ENCODE data around the gene IRAK2.

Gene IRAK2

GRCh38 chr3:10215578-10216368 lies 51.1 kb downstream of the IRAK2 start:
- H3K4me3 ChIP-seq (ENCODE audit: low read length): no peak overlapping the region
- peaks cover 32% of the 10 kb centered on the region for H3K36me3 ChIP-seq (ENCODE audit: control insufficient read depth, insufficient read depth, low read length, severe bottlenecking)

GRCh38 chr3:10217359-10217758 lies 52.6 kb downstream of the IRAK2 start:
- Histone ChIP-seq H3K9me3 (ENCODE audit: control insufficient read depth, low read length) (no peaks in the 10 kb centered on the region), H3K9ac (ENCODE audit: low read length) (no peak overlapping the region), H3K36me3 (ENCODE audit: control insufficient read depth, insufficient read depth, low read length, severe bottlenecking) (peaks cover 32% of the 10 kb centered on the region), H3K4me3 (ENCODE audit: low read length) (no peak overlapping the region), H3K27me3 (replicated peaks; ENCODE audit: control insufficient read depth, insufficient read depth, low read length) (no peaks in the 10 kb centered on the region), H3K4me1 (ENCODE audit: control insufficient read depth, insufficient read depth, low read length) (peaks cover 8% of the 10 kb centered on the region)
- no peak for DNase-seq (ENCODE audit: low read depth)

More at GRCh38 chr3:10215578-10216368, 51.1 kb downstream of the IRAK2 start:
- no peak for DNase-seq (ENCODE audit: low read depth)
- H3K9ac ChIP-seq (ENCODE audit: low read length): no peak overlapping the region
- H3K4me1 ChIP-seq (ENCODE audit: control insufficient read depth, insufficient read depth, low read length): no peaks in the 10 kb centered on the region
- H3K9me3 ChIP-seq (ENCODE audit: control insufficient read depth, low read length): no peaks in the 10 kb centered on the region
- H3K27me3 ChIP-seq (replicated peaks; ENCODE audit: control insufficient read depth, insufficient read depth, low read length): no peaks in the 10 kb centered on the region

DNA sequence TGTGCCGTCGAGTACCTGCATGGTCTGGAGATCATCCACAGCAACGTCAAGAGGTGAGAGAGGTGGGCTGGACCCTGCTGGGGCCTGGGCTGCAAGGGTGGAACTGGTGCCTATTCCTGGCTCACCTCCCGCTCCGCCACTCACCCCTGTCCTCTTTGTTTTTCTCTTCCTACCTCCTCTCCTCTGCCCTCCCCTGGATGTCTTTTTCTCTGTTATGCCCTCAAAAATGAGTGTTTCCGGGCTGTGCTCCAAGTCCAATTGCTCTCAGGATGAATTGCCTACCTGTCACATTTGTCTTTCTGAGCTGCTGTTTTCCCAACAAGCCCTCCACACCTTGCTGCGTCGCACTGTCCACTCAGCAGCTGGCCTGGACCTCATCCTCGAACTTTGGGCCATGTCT lies 55.0 kb downstream of the IRAK2 start:
- Histone ChIP-seq H3K4me3 (ENCODE audit: low read length) (no peak overlapping the region), H3K9ac (ENCODE audit: low read length) (no peak overlapping the region), H3K36me3 (ENCODE audit: control insufficient read depth, insufficient read depth, low read length, severe bottlenecking) (peaks cover 26% of the 10 kb centered on the region), H3K27me3 (replicated peaks; ENCODE audit: control insufficient read depth, insufficient read depth, low read length) (no peaks in the 10 kb centered on the region), H3K4me1 (ENCODE audit: control insufficient read depth, insufficient read depth, low read length) (peaks cover 13% of the 10 kb centered on the region), H3K9me3 (ENCODE audit: control insufficient read depth, low read length) (no peaks in the 10 kb centered on the region)
- no peak for DNase-seq (ENCODE audit: low read depth)

DNA sequence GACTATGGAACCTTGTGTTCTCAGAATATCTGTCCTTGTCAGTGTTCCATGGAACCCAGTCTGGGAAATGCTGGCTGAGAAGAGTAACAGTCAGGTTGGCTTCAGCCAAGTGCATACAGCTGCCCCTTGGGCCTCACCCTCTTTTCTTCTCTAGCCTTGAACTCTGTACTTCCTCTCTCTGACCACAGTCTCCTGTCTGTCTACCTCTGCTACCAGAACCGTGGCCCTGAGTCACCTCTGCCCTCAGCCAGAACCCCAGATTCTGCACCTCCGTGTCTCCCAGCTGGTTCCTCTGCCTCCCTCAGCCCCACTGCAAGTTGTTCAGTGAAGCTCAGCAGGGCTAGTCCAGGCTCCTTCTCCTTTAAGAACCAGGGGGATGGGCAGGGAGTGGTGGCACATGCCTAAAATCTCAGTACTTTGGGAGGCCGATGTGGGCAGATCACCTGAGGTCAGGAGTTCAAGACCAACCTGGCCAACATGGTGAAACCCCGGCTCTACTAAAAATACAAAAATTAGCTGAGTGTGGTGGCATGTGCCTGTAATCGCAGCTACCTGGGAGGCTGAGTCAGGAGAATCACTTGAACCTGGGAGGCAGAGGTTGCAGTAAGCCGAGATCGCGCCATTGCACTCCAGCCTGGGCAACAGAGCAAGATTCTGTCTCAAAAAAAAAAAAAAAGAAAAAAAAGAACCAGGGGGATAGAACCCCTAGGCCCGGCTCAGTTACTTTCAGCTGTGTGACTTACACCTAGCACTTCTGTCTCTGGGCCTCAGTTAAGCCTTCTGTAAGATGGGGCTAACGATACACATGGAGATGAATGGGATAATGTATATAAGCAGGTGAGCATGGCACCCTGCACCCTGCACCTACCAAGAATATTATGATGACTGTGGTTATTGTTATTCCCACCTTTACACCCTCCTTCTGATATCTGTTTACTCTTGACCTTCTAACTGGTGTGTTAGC lies 59.2 kb downstream of the IRAK2 start:
- Histone ChIP-seq H3K36me3 (ENCODE audit: control insufficient read depth, insufficient read depth, low read length, severe bottlenecking) (peaks cover 20% of the 10 kb centered on the region), H3K27me3 (replicated peaks; ENCODE audit: control insufficient read depth, insufficient read depth, low read length) (no peaks in the 10 kb centered on the region), H3K4me1 (ENCODE audit: control insufficient read depth, insufficient read depth, low read length) (peaks cover 13% of the 10 kb centered on the region), H3K4me3 (ENCODE audit: low read length) (no peak overlapping the region), H3K9ac (ENCODE audit: low read length) (no peak overlapping the region), H3K9me3 (ENCODE audit: control insufficient read depth, low read length) (no peaks in the 10 kb centered on the region)
- DNase-seq (ENCODE audit: low read depth): no peak

DNA sequence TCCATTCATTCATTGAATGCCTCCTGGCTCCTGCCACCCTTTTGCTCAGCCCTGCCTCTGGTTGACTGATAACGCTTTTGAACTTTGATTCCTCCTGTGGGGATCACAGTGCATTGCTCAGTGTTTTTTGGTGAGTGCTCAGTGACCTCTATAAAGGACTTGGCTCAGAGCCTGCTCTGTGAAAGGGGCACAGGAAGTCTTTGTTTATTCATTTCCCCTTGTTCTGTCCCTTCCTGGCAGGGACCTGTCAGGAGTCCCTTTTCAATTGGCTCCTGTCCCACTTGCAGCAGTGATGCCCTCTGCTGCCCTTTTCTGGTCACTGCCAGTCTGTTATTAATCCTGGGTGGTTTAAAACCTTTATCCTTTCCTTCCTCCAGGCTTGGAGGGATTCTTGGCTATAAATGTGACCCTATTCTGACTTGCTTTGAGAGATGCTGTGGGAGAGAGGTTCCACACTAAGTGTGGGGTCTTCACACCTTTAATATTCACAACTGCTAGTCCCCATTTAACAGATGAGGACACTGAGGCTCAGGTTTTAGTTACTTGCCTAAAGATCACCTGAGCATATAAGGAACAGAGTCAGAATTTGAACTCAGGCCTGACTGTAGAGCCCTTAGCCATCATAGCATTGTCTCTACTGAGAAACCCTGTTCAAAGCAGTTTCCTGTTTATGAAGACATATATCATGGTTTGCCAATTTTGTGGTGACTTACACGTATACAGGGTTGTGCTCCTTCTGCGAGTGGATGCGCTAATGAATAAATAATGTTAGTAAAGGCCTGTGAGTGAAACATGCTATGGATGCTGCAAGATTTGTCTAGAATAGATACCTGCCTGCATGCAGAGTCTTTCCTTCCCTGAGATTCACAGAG lies 60.3 kb downstream of the IRAK2 start:
- DNase-seq (ENCODE audit: low read depth): peak; percentile 82
- peaks cover 13% of the 10 kb centered on the region for H3K4me1 ChIP-seq (ENCODE audit: control insufficient read depth, insufficient read depth, low read length)
- H3K36me3 ChIP-seq (ENCODE audit: control insufficient read depth, insufficient read depth, low read length, severe bottlenecking): peaks cover 21% of the 10 kb centered on the region
- no peaks in the 10 kb centered on the region for H3K27me3 ChIP-seq (replicated peaks; ENCODE audit: control insufficient read depth, insufficient read depth, low read length)
- no peaks in the 10 kb centered on the region for H3K9me3 ChIP-seq (ENCODE audit: control insufficient read depth, low read length)
- no peak overlapping the region for H3K4me3 ChIP-seq (ENCODE audit: low read length)
- peak overlapping the region; percentile 21 for H3K9ac ChIP-seq (ENCODE audit: low read length)

DNA sequence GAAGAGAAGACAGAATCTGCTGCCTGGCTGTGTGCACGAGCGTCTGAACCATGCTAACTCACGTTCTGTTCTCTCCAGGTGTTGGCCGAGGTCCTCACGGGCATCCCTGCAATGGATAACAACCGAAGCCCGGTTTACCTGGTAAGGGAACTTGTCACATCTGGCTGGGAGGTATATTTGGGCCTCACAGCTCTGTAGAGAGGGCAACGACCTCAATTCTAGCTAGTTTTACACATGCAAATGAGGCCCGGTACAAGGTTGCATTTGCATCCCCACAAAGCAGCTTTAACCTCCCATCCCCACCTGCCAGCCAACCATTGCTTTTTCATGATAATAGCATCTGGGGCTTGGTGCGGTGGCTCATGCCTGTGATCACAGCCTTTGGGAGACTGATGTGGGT lies 61.6 kb downstream of the IRAK2 start:
- DNase-seq (ENCODE audit: low read depth): no peak
- Histone ChIP-seq H3K36me3 (ENCODE audit: control insufficient read depth, insufficient read depth, low read length, severe bottlenecking) (peaks cover 19% of the 10 kb centered on the region), H3K4me1 (ENCODE audit: control insufficient read depth, insufficient read depth, low read length) (peaks cover 13% of the 10 kb centered on the region), H3K9ac (ENCODE audit: low read length) (no peak overlapping the region), H3K9me3 (ENCODE audit: control insufficient read depth, low read length) (no peaks in the 10 kb centered on the region), H3K27me3 (replicated peaks; ENCODE audit: control insufficient read depth, insufficient read depth, low read length) (no peaks in the 10 kb centered on the region), H3K4me3 (ENCODE audit: low read length) (no peak overlapping the region)

DNA sequence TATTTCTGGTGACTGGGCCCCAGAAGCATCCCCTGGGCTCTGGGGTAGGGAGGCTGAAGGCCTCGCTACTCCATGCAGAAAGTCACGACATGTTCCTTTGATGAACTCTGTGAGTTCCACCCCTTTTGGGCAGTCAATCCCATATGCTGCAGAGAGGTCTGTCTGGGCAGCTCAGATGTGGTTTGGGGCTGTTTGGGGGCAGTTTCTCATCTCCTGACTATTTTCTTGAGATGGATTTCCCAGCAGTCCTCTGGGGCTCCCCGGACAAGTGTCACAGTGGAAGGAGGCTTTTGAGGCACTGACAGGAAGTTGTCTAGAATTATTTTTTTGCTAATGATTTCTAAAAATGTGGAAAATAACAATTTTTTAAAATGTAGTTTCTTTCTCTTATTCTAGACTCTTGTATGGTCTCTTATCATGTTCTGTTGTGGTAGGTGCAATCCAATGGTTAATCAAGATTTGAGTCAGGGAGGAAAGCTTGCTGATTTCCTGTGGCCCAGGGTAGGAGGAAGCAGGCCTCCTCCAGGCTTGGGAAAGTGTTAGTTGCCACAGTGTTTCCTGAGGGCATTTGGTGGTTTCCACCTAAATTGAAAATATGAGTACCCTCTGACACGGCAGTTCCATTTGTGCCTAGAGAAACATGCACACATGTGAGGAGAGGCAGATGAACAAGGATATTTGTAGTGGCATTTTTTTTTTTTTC lies 63.7 kb downstream of the IRAK2 start:
- Histone ChIP-seq H3K9me3 (ENCODE audit: control insufficient read depth, low read length) (no peaks in the 10 kb centered on the region), H3K27me3 (replicated peaks; ENCODE audit: control insufficient read depth, insufficient read depth, low read length) (no peaks in the 10 kb centered on the region), H3K4me1 (ENCODE audit: control insufficient read depth, insufficient read depth, low read length) (peaks cover 4% of the 10 kb centered on the region), H3K4me3 (ENCODE audit: low read length) (no peak overlapping the region), H3K9ac (ENCODE audit: low read length) (no peak overlapping the region), H3K36me3 (ENCODE audit: control insufficient read depth, insufficient read depth, low read length, severe bottlenecking) (peaks cover 18% of the 10 kb centered on the region)
- peak; percentile 7 for DNase-seq (ENCODE audit: low read depth)

- H3K27me3 ChIP-seq (replicated peaks; ENCODE audit: control insufficient read depth, insufficient read depth, low read length): no peaks in the 10 kb centered on the region
- no peak overlapping the region for H3K9ac ChIP-seq (ENCODE audit: low read length)
- no peak for DNase-seq (ENCODE audit: low read depth)
- peaks cover 26% of the 10 kb centered on the region for H3K36me3 ChIP-seq (ENCODE audit: control insufficient read depth, insufficient read depth, low read length, severe bottlenecking)
- H3K4me3 ChIP-seq (ENCODE audit: low read length): no peak overlapping the region
- no peaks in the 10 kb centered on the region for H3K9me3 ChIP-seq (ENCODE audit: control insufficient read depth, low read length)
- no peaks in the 10 kb centered on the region for H3K4me1 ChIP-seq (ENCODE audit: control insufficient read depth, insufficient read depth, low read length)
These were observed 64.9 kb downstream of the IRAK2 start for GRCh38 chr3:10229576-10229975.

- Histone ChIP-seq H3K4me1 (ENCODE audit: control insufficient read depth, insufficient read depth, low read length) (no peaks in the 10 kb centered on the region), H3K36me3 (ENCODE audit: control insufficient read depth, insufficient read depth, low read length, severe bottlenecking) (peaks cover 40% of the 10 kb centered on the region), H3K27me3 (replicated peaks; ENCODE audit: control insufficient read depth, insufficient read depth, low read length) (no peaks in the 10 kb centered on the region), H3K9ac (ENCODE audit: low read length) (no peak overlapping the region), H3K4me3 (ENCODE audit: low read length) (no peak overlapping the region), H3K9me3 (ENCODE audit: control insufficient read depth, low read length) (no peaks in the 10 kb centered on the region)
- DNase-seq (ENCODE audit: low read depth): no peak
These were observed 67.4 kb downstream of the IRAK2 start for GRCh38 chr3:10232137-10232536.

GRCh38 chr3:10233988-10234387 lies 69.3 kb downstream of the IRAK2 start:
- H3K36me3 ChIP-seq (ENCODE audit: control insufficient read depth, insufficient read depth, low read length, severe bottlenecking): peaks cover 44% of the 10 kb centered on the region

More at GRCh38 chr3:10233988-10234387, 69.3 kb downstream of the IRAK2 start:
- H3K4me1 ChIP-seq (ENCODE audit: control insufficient read depth, insufficient read depth, low read length): no peaks in the 10 kb centered on the region
- no peaks in the 10 kb centered on the region for H3K9me3 ChIP-seq (ENCODE audit: control insufficient read depth, low read length)
- no peaks in the 10 kb centered on the region for H3K27me3 ChIP-seq (replicated peaks; ENCODE audit: control insufficient read depth, insufficient read depth, low read length)
- no peak for DNase-seq (ENCODE audit: low read depth)
- no peak overlapping the region for H3K9ac ChIP-seq (ENCODE audit: low read length)
- H3K4me3 ChIP-seq (ENCODE audit: low read length): no peak overlapping the region

All from adipocyte (in vitro differentiated cells).